OCI-LY7 (cell line): Measurements from ENCODE around the gene SPACA1.

ENCODE experiments used
- CTCF ChIP-seq: fragments of 200-600 bp; sonication (generic); conservative IDR thresholded peaks from 2 replicates; pipeline ENCODE4 v1.5.1; 2014; ENCODE audit warnings: mild to moderate bottlenecking, antibody characterized with exemption, low read length, moderate library complexity, mixed read lengths
- EZH2phosphoT487 ChIP-seq: fragments of 200-600 bp; sonication (generic); IDR thresholded peaks from 2 replicates; pipeline ENCODE4 v1.6.1; 2018; ENCODE audit warnings: low read depth, borderline replicate concordance, mild to moderate bottlenecking, mixed run types, antibody characterized with exemption, low read length, moderate library complexity, mixed read lengths

- TF ChIP-seq CTCF (no peak), EZH2phosphoT487 (no peak)
These were observed 39.2 kb upstream of the SPACA1 start for GRCh38 chr6:88008411-88008810.
